A549 treated with AZD9567 at 1 μM for 4 hours (cell line): ENCODE results near the gene GTPBP3. TPM values are rescaled to one million over a fixed set of nuclear protein-coding genes. Genes with fewer than 3 reads are reported as not detected.

Experiments
- total RNA-seq: library from RNA; stranded (reverse); fragments of 200-300 nt; extraction: Qiagen RNA extraction; gene quantifications from 5 replicates; pipeline ENCODE4 v1.2.3, GENCODE V29; 2022; ENCODE audit not compliant: insufficient read depth

GTPBP3 gene, protein sequence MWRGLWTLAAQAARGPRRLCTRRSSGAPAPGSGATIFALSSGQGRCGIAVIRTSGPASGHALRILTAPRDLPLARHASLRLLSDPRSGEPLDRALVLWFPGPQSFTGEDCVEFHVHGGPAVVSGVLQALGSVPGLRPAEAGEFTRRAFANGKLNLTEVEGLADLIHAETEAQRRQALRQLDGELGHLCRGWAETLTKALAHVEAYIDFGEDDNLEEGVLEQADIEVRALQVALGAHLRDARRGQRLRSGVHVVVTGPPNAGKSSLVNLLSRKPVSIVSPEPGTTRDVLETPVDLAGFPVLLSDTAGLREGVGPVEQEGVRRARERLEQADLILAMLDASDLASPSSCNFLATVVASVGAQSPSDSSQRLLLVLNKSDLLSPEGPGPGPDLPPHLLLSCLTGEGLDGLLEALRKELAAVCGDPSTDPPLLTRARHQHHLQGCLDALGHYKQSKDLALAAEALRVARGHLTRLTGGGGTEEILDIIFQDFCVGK
- total RNA-seq, result 8.8 to 23.2 TPM (median 21.7 TPM) in 5 replicates

DNA sequence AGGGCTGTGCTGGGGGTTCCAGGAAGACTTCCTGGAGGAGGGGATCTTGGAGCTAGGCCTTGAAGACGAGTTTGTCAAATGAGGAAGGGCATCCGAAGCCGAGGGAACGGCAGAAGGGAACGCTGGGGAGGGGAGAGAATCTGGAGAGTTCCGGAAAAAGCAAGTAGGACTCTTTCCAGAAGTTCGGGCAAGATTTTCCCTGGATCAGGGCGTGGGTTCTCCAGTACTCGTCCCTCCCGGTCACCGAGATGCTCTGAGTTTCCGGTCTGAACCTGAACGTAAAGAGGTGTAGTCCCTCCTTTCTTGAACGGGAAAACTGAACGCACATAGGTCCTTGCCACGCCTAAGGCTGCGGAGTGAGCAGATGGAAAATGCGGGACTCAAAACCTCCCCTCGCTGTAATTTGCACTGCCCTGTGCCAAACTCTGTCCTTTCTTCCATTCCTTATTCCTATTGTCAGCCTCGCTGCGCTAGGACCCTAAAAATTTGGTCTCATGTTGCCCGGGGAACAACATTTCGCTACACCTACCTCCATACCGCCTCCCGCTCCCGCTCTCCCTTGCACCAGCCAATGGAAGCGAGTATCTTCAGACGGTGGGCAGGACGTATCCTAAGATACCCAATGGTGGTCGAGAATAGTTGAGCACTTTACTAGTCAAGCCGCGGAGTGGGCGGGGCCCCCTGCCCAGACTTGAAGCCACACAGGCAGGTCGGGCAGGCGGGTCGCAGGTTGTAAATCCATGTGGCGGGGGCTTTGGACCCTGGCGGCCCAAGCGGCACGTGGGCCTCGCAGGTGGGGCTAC, at the start of gene GTPBP3:
Gene GTPBP3 (plus strand): TSS at position 682 of the 803 bp plus-strand sequence. CDS start 59 bp downstream, at position 741.

DNA sequence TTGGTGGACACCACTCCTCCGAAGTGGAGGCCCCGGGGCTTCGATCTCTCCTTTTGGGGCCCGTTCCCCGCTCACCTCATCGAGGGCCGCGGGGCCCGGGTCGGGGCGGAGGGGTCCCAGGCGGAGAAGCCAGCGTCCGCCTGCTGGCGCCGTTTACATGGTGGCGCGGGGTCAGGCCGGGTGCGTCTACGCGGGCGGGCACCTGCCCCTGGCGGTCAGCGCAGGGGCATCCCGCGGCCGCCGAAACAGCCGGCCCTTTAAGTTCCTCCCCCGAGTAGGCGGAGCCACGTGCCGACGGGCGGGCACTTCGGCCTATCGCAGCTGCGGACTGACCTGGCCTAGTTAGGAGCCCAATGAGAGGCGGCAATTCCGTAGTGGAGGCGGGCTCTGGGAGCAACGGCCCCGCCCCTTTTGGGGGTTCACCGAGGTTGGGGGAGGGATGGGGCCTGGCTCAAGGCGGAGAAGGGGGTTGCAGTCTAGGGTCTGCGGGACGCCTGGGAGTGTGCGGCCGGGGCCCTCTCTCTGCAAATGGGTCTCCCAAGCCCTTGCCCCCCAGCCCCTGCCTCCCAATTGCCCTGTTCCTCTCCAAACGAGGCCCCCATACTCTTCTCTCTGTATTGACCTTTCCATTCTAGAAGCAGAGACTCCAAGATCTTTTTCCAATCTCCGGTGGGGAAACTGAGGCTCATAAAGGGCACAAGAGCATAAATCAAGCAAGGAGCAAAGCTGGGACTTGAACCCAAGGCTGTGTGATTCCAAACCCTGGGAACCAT, 34.0 kb upstream of the GTPBP3 start, which contains the start of gene ABHD8:
Gene ABHD8 (minus strand): TSS at position 259 of the 773 bp plus-strand sequence. CDS start 1,809 bp downstream, outside the sequence.

DNA sequence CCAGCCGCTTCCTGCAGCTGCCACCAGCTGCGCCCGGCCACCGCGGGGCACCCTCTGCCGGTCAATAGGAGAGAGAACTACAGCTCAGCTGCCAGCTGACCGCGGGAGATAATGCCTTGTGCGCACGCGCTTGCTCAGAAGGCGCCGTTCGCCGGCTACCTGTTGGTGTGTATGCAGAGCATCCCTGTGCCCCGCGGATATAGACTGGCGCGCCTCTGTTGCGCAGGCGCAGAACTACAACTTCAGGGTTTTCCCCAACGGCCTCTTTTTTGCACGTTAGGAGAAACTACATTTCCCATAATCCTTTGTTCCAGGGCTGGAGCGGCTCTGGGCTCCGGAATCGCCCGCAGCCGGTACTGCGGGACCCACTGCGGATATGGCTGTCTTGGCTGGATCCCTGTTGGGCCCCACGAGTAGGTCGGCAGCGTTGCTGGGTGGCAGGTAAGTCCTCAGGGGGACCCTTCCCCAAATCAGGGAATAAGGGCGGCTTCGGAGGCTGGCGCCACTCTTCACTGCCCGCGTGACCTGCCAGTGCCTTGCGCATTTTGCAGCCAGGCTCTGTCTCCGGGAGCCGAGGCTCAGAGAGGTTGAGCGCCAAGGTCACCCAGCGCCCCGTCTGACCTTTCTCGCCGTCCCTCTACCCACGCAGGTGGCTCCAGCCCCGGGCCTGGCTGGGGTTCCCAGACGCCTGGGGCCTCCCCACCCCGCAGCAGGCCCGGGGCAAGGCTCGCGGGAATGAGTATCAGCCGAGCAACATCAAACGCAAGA, 31.7 kb upstream of the GTPBP3 start, which contains the start of gene MRPL34:
Gene MRPL34 (plus strand): TSS at position 356 of the 768 bp plus-strand sequence. CDS start 21 bp downstream, at position 377.

DNA sequence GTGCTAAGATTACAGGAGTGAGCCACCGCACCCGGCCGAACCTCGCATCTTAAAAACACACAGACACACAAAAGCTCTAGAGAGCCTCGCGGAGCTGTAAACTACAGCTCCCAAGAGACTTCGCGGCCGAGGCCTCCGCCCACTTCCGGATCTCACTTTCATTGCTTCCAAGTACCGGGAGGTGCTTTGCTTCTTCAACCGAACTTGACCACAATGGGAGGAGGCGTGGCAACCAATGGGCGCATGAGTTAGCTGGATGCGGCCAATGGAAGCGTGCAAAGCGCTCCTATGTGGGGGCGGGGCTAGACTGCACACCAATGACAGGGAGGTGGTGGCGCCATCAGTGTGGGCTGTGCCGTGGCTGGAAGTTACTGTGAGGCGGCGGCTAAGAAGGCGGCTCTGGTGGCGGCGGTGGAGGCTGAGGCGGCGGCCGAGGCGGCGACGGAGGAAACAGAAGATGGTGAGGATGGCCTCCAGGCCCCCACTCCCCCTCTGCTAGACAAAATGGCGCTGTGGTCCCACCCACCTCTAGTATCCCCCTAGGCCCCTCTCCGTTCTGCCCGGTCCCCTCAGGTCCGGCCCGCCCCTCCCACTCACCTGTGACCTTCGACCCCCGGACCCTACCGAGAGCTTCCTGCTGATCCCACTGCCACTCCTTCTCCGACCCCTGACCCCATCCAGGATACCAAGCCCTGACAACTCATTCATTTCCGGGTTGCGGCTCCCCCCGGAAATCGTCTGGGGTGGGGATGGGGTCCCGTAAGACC, 28.0 kb upstream of the GTPBP3 start, which contains the start of gene DDA1:
Gene DDA1 (plus strand): TSS at position 366 of the 767 bp plus-strand sequence. CDS start 92 bp downstream, at position 458.

DNA sequence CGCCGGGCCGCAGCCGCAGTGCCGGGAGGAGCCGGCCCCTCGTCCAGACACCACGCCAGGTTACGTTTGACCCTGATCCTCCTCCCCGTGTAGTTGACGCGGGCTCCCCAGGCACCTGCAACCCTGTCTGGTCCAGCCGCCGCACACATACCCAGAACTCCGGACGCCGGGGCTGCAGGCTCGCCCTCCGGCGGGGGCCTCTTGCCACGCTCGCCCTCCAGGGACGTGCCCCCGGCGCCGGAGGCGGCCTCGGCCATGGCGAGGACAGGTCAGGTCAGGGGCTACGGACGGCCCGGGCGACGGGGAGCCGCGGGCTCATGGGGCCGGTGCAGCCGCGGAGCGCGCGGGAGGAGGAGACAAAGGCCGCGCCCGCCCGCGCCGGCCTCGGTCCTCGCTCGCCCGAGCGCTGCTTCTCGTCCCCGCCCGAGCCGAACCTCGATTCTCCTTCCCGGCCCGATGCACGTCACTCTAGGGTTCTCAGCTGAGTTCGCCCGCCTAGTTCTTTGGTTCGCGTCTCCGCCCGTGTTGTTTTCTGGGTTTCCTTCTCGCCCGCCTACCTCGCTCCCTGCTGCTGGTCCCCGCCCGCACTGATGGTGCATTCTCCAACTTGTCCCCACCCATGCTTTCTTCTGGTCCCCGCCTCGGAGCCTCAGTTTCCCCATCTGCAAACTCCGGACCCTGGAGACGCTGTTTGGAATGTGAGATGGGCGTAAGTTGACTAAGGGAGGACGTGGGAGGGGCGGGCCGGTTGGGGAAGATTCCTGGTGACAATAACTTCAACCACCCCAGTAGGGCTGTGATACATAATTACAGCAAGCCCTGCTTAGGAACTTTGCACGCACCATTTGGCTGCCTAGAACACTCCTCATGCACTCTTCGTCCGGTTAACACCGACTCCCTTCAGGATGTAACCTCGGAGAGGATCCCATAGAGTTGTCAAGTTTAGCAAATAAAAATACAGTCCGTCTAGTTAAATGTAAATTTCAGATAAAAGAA, 2.6 kb upstream of the GTPBP3 start, which contains the start of gene ANO8:
Gene ANO8 (minus strand): TSS at position 442 of the 996 bp plus-strand sequence. CDS start 185 bp downstream, at position 257.

DNA sequence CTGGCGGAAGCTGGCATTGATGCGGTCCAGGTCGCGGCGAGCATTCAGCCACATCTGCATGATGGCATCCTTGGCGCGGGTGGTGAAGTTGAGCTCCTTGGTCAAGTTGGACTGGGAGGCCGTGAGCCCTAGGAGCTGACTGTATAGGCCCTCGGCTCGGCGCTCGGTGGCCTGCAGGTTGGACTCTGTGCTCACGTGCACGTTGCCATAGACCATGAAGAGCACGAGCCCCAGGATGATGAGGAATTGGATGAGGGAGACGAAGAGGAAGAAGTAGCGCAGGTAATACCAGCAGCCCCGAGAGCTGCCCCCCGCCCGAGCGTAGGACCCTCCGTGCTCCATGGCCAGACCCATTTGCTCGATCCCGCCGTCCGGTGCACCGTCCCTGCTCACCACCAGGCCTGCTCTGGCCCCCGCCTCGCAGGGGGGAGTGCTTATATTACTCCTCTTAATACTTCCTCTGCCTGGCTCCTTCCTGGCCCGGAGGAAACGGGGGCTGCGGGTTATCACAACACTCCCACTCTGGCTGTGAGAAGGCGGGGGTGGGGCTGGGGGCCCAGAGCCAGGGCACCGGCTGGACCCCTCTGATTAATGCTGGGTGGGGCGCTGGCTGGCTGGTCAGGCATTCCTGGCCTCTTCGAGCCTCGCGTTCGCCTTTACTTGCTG, 39.7 kb downstream of the GTPBP3 start, which contains the start of gene PLVAP:
Gene PLVAP (minus strand): TSS at position 408 of the 666 bp plus-strand sequence. CDS start 54 bp downstream, at position 354.

Other genes with a start within 250 kb of the GTPBP3 start
- 16.7 to 20.6 TPM (median 17.0 TPM) in 5 replicates for gene USE1, start 122.2 kb upstream of the GTPBP3 start, total RNA-seq
- 6.9 to 15.5 TPM (median 13.3 TPM) in 5 replicates for gene OCEL1, start 111.3 kb upstream of the GTPBP3 start, total RNA-seq
- 22.5 to 59.0 TPM (median 52.2 TPM) in 5 replicates for gene NR2F6, start 91.6 kb upstream of the GTPBP3 start, total RNA-seq
- gene USHBP1, start 72.8 kb upstream of the GTPBP3 start, total RNA-seq, result not detected in 5 replicates
- gene BABAM1, start 70.1 kb upstream of the GTPBP3 start, total RNA-seq, result 59.0 to 77.0 TPM (median 61.0 TPM) in 5 replicates
- gene ANKLE1, start 55.7 kb upstream of the GTPBP3 start, total RNA-seq, result 0.21 to 0.52 TPM (median 0.47 TPM) in 4 of 5 replicates, not detected in the other
- 2.6 to 5.2 TPM (median 2.8 TPM) in 5 replicates for gene ABHD8, start 34.1 kb upstream of the GTPBP3 start, total RNA-seq
- 66.3 to 82.7 TPM (median 80.6 TPM) in 5 replicates for gene MRPL34, start 31.7 kb upstream of the GTPBP3 start, total RNA-seq
- gene DDA1, start 28.0 kb upstream of the GTPBP3 start, total RNA-seq, result 48.2 to 59.3 TPM (median 53.7 TPM) in 5 replicates
- gene ANO8, start 2.7 kb upstream of the GTPBP3 start, total RNA-seq, result 1.0 to 4.4 TPM (median 4.0 TPM) in 5 replicates
- not detected in 5 replicates for gene PLVAP, start 39.8 kb downstream of the GTPBP3 start, total RNA-seq
- gene CCDC194, start 56.6 kb downstream of the GTPBP3 start, total RNA-seq, result not detected in 5 replicates
- gene BST2, start 68.1 kb downstream of the GTPBP3 start, total RNA-seq, result 0.21 TPM in 1 of 5 replicates, not detected in the others
- gene MVB12A, start 82.5 kb downstream of the GTPBP3 start, total RNA-seq, result 6.5 to 39.6 TPM (median 37.4 TPM) in 5 replicates
- 0.58 to 0.83 TPM (median 0.75 TPM) in 4 of 5 replicates, not detected in the other for gene TMEM221, start 111.1 kb downstream of the GTPBP3 start, total RNA-seq
- gene NXNL1, start 123.4 kb downstream of the GTPBP3 start, total RNA-seq, result not detected in 5 replicates
- 2.6 to 3.0 TPM (median 2.7 TPM) in 5 replicates for gene SLC27A1, start 133.0 kb downstream of the GTPBP3 start, total RNA-seq
- gene PGLS, start 174.1 kb downstream of the GTPBP3 start, total RNA-seq, result 49.7 to 75.8 TPM (median 74.2 TPM) in 5 replicates
- 58.7 to 70.7 TPM (median 66.4 TPM) in 5 replicates for gene COLGALT1, start 218.1 kb downstream of the GTPBP3 start, total RNA-seq